LNCaP clone FGC (cell line): ENCODE results near the gene MAP7.

ENCODE experiments used
- DNase-seq: peaks from one replicate; pipeline ENCODE4 v3.0.0-alpha.2; 2011; ENCODE audit warnings: low read depth
- H3K4me3 ChIP-seq: 2 replicates; pipeline ENCODE4 v1.5.1; 2011; ENCODE audit warnings: mild to moderate bottlenecking, low read depth, low read length, control low read depth
- CTCF ChIP-seq: IDR thresholded peaks from 2 replicates; pipeline ENCODE4 v1.5.1; 2012; ENCODE audit warnings: mild to moderate bottlenecking; ENCODE audit not compliant: control insufficient read depth, insufficient read depth; ENCODE audit errors: extremely low read depth

The MAP7 gene

GRCh38 chr6:136326038-136326553 lies 224.1 kb downstream of the MAP7 start:
- DNase-seq = peak; percentile 68
- H3K4me3 ChIP-seq = no peak overlapping the region
- no peak for TF ChIP-seq CTCF

- no peak overlapping the region for H3K4me3 ChIP-seq
- no peak for DNase-seq
- no peak for TF ChIP-seq CTCF
Measured at GRCh38 chr6:136324686-136325380, 225.4 kb downstream of the MAP7 start.

GRCh38 chr6:136323431-136324112 lies 226.7 kb downstream of the MAP7 start:
- no peak for TF ChIP-seq CTCF
- no peak overlapping the region for H3K4me3 ChIP-seq

GRCh38 chr6:136319732-136320131 lies 230.5 kb downstream of the MAP7 start:
- TF ChIP-seq CTCF = no peak
- no peak overlapping the region for H3K4me3 ChIP-seq
- no peak for DNase-seq

More at GRCh38 chr6:136323431-136324112, 226.7 kb downstream of the MAP7 start:
- no peak for DNase-seq

GRCh38 chr6:136318676-136319075 lies 231.5 kb downstream of the MAP7 start:
- no peak for TF ChIP-seq CTCF
- H3K4me3 ChIP-seq = no peak overlapping the region

GRCh38 chr6:136317971-136318370 lies 232.3 kb downstream of the MAP7 start:
- H3K4me3 ChIP-seq = no peak overlapping the region
- no peak for TF ChIP-seq CTCF
- DNase-seq = no peak

More at GRCh38 chr6:136318676-136319075, 231.5 kb downstream of the MAP7 start:
- DNase-seq = no peak
